Activated naive CD8-positive, alpha-beta T cell treated with anti-CD3 and anti-CD28 coated beads for 36 hours (primary cell): ENCODE data around the gene MCC. TPM values are rescaled to one million over a fixed set of nuclear protein-coding genes. Genes with fewer than 3 reads are reported as not detected.

Experiments used
- DNase-seq: peaks from one replicate; pipeline ENCODE4 v3.0.0; 2021
- H3K27ac Mint-ChIP-seq: one replicate; pipeline ENCODE4 v1.8.0; 2022; ENCODE audit warnings: mild to moderate bottlenecking, moderate library complexity, mixed read lengths
- H3K27me3 Mint-ChIP-seq: one replicate; pipeline ENCODE4 v1.8.0; 2022; ENCODE audit warnings: mild to moderate bottlenecking, mixed read lengths
- H3K36me3 Mint-ChIP-seq: one replicate; pipeline ENCODE4 v1.8.0; 2021; ENCODE audit warnings: mild to moderate bottlenecking, mixed read lengths
- H3K4me1 Mint-ChIP-seq: one replicate; pipeline ENCODE4 v1.8.0; 2021; ENCODE audit warnings: mixed read lengths
- H3K4me3 Mint-ChIP-seq: one replicate; pipeline ENCODE4 v1.8.0; 2022; ENCODE audit warnings: mild to moderate bottlenecking, moderate library complexity, mixed read lengths
- H3K9me3 Mint-ChIP-seq: one replicate; pipeline ENCODE4 v1.8.0; 2022; ENCODE audit warnings: mixed read lengths
- total RNA-seq, 2 experiments: library from RNA; stranded (reverse); gene quantifications; one replicate each; pipeline ENCODE4 v1.2.3, GENCODE V29; 2021

Gene MCC
- total RNA-seq, 2 experiments from 2014 or later, result 2.4 to 2.9 TPM

DNA sequence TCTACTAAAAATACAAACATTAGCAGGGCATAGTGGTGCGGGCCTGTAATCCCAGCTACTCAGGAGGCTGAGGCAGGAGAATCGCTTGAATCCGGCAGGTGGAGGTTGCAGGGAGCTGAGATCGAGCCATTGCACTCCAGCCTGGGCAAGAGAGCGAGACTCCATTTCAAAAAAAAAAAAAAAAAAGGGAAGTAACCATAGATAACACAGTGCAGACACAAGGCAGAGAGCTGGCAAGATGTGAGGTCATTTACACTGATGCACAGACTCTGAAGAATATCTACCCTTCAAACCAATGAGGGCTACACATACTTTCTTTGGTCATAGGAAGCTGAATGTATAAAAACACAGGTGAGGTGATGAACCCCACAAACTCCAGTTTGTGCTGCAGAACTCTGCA is 379.8 kb downstream of the MCC start:
- Mint-ChIP-seq H3K27ac (no peak overlapping the region), H3K27me3 (no peaks in the 10 kb centered on the region), H3K4me1 (no peaks in the 10 kb centered on the region), H3K9me3 (no peaks in the 10 kb centered on the region), H3K36me3 (no peaks in the 10 kb centered on the region), H3K4me3 (no peak overlapping the region)
- no peak for DNase-seq

DNA sequence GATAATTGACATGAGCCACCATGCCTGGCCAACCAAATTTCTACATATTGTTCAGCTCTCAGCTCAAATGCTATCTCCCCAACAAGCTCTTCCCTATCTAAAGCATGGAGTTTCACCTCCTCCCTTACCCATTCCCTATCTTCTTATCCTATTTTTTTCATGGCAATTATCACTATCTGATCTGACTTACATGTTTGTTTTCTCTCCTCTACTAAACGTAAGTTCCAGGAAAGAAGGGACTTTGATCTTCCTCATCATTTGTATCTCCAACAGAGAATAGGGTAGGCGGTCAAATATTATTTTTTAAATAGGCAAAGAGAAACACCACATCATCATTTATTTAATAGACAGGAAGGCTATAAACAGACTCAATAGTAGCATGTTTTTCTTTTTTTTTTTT is 381.4 kb downstream of the MCC start:
- Mint-ChIP-seq H3K27me3 (no peaks in the 10 kb centered on the region), H3K4me3 (no peak overlapping the region), H3K27ac (no peak overlapping the region), H3K9me3 (no peaks in the 10 kb centered on the region), H3K4me1 (no peaks in the 10 kb centered on the region), H3K36me3 (no peaks in the 10 kb centered on the region)
- DNase-seq, result no peak

DNA sequence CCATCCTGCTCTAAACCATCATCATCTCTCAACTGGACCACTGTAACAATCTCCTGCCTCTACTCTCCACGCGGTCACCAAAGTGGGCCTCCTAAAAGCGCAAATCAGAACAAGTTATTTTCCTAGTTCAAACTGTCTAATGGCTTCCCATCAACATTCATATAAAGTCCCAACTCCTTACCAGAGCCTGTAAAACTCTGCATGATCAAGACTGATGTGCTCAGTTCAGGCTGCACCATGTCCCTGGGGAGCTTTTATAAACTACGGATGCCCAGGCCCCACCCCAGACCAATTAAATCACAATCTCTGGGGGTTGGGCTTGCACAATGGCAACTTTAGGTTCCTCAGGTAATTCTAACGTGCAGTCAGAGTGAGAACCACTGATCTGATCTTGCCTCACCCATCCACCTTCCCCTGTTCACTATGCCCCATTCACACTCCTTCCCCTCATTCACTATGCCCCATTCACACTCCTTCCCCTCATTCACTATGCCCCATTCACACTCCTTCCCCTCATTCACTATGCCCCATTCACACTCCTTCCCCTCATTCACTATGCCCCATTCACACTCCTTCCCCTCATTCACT is 382.5 kb downstream of the MCC start:
- no peaks in the 10 kb centered on the region for H3K36me3 Mint-ChIP-seq
- H3K9me3 Mint-ChIP-seq, result no peaks in the 10 kb centered on the region
- DNase-seq, result no peak
- no peaks in the 10 kb centered on the region for H3K27me3 Mint-ChIP-seq
- no peak overlapping the region for H3K27ac Mint-ChIP-seq
- H3K4me1 Mint-ChIP-seq, result no peaks in the 10 kb centered on the region
- H3K4me3 Mint-ChIP-seq, result no peak overlapping the region

DNA sequence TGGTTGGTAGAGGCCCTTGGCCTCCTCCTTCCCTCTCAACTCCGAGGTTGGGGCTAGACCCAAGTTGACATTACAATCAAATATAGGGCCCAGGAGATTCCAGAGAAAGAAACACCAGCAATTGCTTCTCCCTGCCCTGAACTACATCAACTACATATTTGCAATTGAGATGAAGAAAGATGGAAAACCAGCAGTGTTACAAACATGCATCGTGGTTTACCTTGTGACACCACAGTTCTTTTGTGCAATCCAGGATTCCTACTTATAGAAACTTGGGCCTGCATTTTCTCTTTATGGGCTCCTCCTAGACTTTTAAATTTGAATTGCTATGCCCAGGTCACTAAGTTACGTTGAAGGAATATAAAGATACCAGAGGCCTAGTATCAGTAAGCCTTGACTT is 384.9 kb downstream of the MCC start:
- H3K27ac Mint-ChIP-seq, result no peak overlapping the region
- no peak overlapping the region for H3K4me3 Mint-ChIP-seq
- no peaks in the 10 kb centered on the region for H3K9me3 Mint-ChIP-seq
- no peaks in the 10 kb centered on the region for H3K27me3 Mint-ChIP-seq
- H3K4me1 Mint-ChIP-seq, result no peaks in the 10 kb centered on the region
- H3K36me3 Mint-ChIP-seq, result no peaks in the 10 kb centered on the region
- no peak for DNase-seq

DNA sequence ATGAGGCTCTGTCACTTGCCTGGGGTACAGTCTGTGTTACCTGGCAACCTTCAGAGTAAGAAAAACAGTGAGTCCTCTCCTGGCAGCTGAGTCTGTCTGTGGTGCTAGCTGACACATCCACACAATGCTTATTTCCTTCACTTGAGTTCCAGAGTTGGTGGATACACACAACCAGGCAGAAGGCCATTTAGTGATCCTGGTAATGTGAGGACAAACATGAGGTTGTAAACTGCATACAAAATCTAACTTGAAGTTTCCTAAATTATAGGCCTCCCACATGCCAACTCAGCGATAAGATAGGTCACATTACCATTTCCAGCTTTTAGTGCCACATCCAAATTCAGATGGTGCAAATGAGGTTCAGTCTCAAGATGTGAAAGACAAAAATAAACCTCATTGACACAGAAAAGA is 386.1 kb downstream of the MCC start:
- Mint-ChIP-seq H3K4me3 (no peak overlapping the region), H3K9me3 (no peaks in the 10 kb centered on the region), H3K4me1 (no peaks in the 10 kb centered on the region), H3K27ac (no peak overlapping the region), H3K36me3 (no peaks in the 10 kb centered on the region), H3K27me3 (no peaks in the 10 kb centered on the region)
- DNase-seq, result no peak

DNA sequence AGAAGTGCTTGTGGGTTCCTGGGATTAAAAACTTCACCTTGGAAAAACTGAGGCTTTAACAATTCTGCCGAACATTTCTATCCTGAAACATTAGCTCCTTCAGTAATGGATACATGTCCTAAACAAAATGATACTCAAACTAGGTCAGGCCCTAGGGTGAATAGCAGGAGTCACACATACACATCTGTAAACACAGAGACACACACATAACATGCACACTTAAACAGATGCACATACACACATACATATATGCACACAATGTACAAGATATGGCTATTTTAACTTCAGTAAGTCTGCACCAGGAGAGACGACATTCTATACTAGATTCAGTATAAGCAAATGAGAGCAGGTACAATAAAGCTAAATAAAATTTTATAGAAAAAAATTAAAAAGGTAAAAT is 387.3 kb downstream of the MCC start:
- H3K4me1 Mint-ChIP-seq, result no peaks in the 10 kb centered on the region
- H3K9me3 Mint-ChIP-seq, result no peaks in the 10 kb centered on the region
- no peaks in the 10 kb centered on the region for H3K27me3 Mint-ChIP-seq
- no peaks in the 10 kb centered on the region for H3K36me3 Mint-ChIP-seq
- no peak for DNase-seq
- H3K4me3 Mint-ChIP-seq, result no peak overlapping the region
- no peak overlapping the region for H3K27ac Mint-ChIP-seq

DNA sequence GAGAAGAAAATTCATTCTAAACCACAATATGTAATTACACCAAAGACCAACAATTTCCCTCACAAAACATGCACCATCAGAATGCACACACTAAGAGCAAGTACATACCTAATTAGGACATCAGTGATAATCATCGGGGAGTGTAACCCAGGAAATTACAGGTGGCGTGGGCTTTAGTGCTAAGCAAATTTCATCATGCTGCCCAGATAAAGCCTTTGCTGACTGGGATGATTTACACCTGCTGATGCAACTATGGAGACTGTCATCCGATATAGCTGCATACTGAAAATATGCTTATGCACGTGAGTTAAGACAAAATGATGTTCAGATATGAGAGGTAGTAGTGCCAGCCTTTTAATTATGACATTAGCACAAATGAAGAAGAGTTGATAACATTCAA is 388.4 kb downstream of the MCC start:
- no peaks in the 10 kb centered on the region for H3K36me3 Mint-ChIP-seq
- no peak overlapping the region for H3K27ac Mint-ChIP-seq
- no peak overlapping the region for H3K4me3 Mint-ChIP-seq
- H3K4me1 Mint-ChIP-seq, result no peaks in the 10 kb centered on the region
- H3K9me3 Mint-ChIP-seq, result no peaks in the 10 kb centered on the region
- no peak for DNase-seq
- no peaks in the 10 kb centered on the region for H3K27me3 Mint-ChIP-seq

DNA sequence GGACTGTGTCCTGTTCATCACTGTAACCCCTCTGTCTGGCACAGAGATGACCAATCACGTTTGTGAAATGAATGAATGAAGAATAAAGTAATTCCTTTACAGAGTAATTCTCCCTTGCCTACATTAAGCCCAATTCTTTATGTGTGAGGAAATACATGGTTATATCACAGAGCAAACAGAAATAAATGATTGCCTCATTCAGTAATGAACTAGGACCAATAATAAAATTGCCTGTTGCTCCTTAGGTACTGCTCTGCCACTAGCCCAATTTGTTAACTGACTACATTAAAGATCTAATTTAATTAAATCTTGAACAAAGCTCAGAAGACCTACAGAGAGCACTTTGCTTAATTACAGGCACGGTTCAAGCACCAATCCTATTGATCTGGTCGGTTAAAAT is 389.9 kb downstream of the MCC start:
- DNase-seq, result no peak
- H3K36me3 Mint-ChIP-seq, result no peaks in the 10 kb centered on the region
- H3K4me1 Mint-ChIP-seq, result no peaks in the 10 kb centered on the region
- no peaks in the 10 kb centered on the region for H3K27me3 Mint-ChIP-seq
- no peaks in the 10 kb centered on the region for H3K9me3 Mint-ChIP-seq
- no peak overlapping the region for H3K27ac Mint-ChIP-seq
- no peak overlapping the region for H3K4me3 Mint-ChIP-seq

DNA sequence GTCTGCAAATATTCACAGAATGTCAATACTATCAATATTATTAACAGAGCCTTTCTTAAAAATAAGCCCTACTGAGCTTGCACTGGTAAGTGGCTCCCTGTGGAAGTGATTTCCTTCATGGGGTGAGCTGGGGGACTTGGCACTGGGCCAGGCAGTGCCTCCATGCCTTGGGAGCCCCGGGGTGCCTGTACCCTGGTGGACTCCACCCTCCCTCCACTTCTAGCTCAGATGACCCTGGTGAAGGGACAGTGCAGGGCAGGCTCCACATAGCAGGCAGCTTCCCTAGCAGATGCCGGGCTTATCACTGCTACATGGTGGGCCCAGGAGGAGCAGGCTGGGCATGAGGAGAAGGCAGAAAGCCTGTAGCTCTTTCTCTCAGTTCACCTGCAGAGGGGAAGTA is 392.4 kb downstream of the MCC start:
- Mint-ChIP-seq H3K4me3 (no peak overlapping the region), H3K36me3 (no peaks in the 10 kb centered on the region), H3K27me3 (no peaks in the 10 kb centered on the region), H3K9me3 (no peaks in the 10 kb centered on the region), H3K27ac (no peak overlapping the region), H3K4me1 (peaks cover 2% of the 10 kb centered on the region)
- no peak for DNase-seq

DNA sequence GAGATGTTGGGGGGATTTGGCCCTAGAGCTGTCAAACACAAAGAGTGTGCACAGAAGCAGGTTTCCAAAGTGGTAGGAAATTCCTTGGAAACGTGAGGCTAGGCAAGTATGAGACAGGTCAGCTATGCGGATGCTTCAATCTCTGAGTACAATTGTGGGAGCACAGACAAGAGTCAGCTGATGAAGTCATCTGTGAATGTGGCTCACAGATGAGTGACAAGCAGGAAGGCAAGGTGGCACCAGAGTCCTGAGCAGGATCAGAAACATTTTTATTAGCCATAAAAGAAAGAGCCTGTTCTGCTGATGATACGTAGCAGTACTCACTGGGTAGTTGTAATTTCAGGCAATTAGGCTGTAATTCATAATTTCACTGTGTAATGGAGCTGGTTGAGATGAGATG is 394.7 kb downstream of the MCC start:
- H3K4me3 Mint-ChIP-seq, result no peak overlapping the region
- H3K27ac Mint-ChIP-seq, result no peak overlapping the region
- no peaks in the 10 kb centered on the region for H3K9me3 Mint-ChIP-seq
- no peaks in the 10 kb centered on the region for H3K36me3 Mint-ChIP-seq
- DNase-seq, result no peak
- no peaks in the 10 kb centered on the region for H3K27me3 Mint-ChIP-seq
- peaks cover 8% of the 10 kb centered on the region for H3K4me1 Mint-ChIP-seq

DNA sequence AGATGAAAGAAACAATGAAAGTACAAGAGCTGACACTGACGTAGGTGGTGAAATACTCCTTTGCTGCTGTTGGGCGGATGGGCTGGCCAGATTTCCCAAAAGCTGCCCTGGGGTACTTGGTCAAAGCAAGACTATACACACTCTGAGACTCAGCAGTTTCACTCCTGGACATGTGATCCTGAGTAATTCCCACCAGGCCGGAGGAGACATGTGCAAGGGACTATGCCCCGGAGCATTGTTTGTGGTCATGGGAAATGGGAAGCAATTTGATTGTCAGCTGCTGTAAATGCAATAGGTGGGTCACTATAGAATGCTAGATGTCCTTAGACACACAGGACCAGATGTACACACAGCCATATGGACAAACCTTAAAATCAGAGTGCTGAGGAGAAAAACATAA is 395.6 kb downstream of the MCC start:
- no peak overlapping the region for H3K4me3 Mint-ChIP-seq
- no peaks in the 10 kb centered on the region for H3K27me3 Mint-ChIP-seq
- H3K4me1 Mint-ChIP-seq, result peaks cover 8% of the 10 kb centered on the region
- H3K9me3 Mint-ChIP-seq, result no peaks in the 10 kb centered on the region
- DNase-seq, result no peak
- no peak overlapping the region for H3K27ac Mint-ChIP-seq
- H3K36me3 Mint-ChIP-seq, result no peaks in the 10 kb centered on the region

DNA sequence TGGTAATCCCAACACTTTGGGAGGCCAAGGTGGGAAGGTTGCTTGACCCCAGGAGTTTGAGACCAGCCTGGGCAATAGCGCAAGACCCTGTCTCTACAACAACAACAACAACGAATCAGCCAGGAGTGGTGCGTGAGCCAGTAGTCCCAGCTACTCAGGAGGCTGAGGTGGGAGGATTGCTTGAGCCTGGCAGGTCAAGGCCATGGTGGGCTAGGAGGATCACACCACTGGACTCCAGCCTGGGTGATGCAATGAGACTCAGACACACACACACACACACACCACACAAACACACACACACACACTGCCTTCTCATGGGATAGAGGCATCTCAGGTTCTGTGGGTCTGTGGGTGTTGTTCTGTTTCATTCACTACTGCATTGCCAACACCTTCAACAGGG is 396.6 kb downstream of the MCC start:
- no peaks in the 10 kb centered on the region for H3K27me3 Mint-ChIP-seq
- H3K4me1 Mint-ChIP-seq, result peaks cover 8% of the 10 kb centered on the region
- no peak overlapping the region for H3K27ac Mint-ChIP-seq
- no peaks in the 10 kb centered on the region for H3K36me3 Mint-ChIP-seq
- H3K4me3 Mint-ChIP-seq, result no peak overlapping the region
- no peak for DNase-seq
- no peaks in the 10 kb centered on the region for H3K9me3 Mint-ChIP-seq

DNA sequence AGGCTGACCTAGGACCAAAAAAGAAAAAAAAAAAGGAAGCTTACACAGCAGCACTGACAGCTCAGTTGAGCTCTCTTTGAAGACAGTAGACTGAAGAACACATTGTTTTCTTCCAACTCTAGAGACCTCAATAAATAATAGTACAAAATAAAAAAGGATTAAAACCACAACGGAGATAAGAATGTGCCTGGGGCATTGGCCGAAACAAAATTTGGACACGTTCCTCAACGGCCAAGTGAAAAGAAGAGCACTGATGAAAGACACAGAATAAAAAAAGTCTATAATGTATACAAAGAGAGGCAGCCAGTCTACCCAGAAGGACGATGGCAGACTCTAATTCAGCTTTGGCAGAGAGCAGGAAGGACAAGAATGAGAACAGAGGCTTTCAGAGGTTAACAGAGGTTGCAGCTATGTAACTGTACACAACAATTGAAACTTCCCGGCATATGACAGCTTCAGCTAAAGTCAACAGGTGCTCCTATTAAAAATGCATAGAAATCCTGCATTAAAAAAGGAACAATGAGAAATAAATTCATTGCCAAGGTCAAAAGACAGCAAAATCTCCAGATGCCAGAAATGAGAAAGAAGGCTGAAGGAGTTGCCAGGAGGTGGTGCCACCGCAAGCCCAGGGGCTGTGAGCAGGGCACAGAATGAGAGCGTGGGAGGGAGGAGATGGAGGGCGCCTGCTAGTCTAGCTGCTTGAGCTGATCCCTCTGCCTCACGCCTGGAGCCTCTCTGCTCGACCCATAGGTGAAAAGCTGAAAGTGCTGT is 397.7 kb downstream of the MCC start:
- no peaks in the 10 kb centered on the region for H3K9me3 Mint-ChIP-seq
- H3K4me1 Mint-ChIP-seq, result peaks cover 8% of the 10 kb centered on the region
- DNase-seq, result no peak
- no peaks in the 10 kb centered on the region for H3K27me3 Mint-ChIP-seq
- H3K27ac Mint-ChIP-seq, result no peak overlapping the region
- H3K4me3 Mint-ChIP-seq, result no peak overlapping the region
- H3K36me3 Mint-ChIP-seq, result no peaks in the 10 kb centered on the region

DNA sequence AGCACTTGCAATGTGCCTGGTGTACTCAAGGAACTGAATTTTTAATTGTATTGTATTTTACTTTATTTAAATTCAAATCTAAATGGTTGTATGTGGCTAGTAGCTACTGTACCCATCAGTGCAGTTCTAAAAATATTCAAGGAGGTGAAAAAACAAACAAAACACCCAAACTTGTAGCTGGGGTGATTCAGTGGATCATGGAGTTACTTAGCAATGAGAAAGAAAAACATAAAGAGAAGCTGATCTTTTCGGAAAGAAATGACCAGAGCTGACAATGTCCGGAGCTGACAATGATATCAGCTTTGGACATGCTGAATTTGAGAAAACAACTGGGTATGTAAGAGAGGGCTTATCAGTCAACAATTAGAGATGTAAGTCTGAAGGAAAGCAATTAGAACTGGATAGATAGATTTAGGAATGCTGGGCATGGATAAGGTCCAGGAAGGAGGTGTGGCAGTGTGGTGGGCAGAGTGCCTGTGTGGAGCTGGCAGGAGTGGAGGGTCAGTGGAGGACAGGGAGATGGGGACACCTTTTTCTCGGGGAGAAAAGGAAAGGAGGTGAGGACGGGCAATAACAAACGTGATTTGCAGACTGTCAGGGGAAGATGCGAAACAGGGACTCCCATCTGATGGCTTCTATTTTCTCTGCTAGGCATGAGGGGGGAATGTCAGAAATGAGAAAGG is 398.5 kb downstream of the MCC start:
- H3K4me1 Mint-ChIP-seq, result peaks cover 8% of the 10 kb centered on the region
- no peak for DNase-seq
- no peak overlapping the region for H3K27ac Mint-ChIP-seq
- no peak overlapping the region for H3K4me3 Mint-ChIP-seq
- H3K27me3 Mint-ChIP-seq, result no peaks in the 10 kb centered on the region
- H3K9me3 Mint-ChIP-seq, result no peaks in the 10 kb centered on the region
- no peaks in the 10 kb centered on the region for H3K36me3 Mint-ChIP-seq

DNA sequence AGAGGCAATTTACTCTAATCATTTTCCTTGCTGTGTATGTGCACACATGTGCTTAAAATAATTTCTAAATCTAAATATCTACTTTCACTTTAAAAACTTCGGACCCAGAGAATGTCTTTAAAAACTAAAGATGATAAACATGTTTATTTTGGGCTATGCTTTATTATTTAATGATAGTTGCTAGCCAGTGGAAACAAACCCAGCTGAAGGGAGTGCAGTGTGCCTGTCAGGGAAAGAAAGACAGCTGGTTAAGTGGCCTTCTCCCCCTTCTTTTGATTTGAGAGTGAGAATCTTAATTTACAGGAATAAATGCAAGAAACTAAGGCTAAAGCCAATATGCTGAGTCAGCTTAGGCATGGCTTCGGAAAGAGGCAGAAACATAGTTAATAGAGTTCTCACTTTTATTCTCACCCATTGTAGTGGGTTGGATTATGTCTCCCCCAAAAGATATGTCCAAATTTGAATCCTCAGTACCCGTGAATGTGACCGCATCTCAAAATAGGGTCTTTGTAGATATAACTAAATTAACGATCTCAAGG is 400.2 kb downstream of the MCC start:
- H3K4me1 Mint-ChIP-seq, result peaks cover 8% of the 10 kb centered on the region
- H3K4me3 Mint-ChIP-seq, result no peak overlapping the region
- H3K27me3 Mint-ChIP-seq, result no peaks in the 10 kb centered on the region

More for the DNA sequence above, 400.2 kb downstream of the MCC start:
- no peak for DNase-seq
- Mint-ChIP-seq H3K27ac (no peak overlapping the region), H3K9me3 (no peaks in the 10 kb centered on the region), H3K36me3 (no peaks in the 10 kb centered on the region)
